ENCODE results near the gene NELFB.

The NELFB gene

DNA sequence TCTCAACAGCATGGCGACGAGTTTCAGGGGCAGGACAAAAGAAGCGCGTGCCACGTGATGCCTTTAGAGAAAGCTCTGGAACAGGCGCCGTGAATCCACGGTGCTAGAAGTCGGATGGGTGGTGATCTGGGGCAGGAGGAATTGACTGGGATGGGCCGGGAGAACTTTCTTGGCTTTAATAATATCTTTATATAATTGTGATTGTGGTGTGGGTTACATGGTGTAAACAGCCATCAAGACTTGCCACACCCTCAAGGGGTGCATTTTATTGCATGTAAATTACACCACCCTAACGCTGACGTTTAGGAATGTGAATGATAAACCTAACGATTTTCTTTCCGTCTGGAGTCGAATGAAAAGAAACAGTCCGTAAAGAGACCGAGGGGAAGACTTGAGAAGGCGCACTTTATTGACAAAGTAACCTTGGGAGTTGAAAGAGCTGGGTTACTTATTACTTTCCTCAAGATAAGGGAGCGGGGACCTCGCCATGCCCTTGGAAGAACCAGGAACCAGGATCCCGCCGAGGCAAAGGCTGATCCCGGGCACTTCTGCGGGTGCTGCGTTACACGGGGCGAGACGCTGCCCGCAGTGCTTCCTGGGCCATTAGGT, 38.5 kb downstream of the NELFB start:
- Histone ChIP-seq H3K36me3 (ENCODE audit: control insufficient read depth, insufficient read depth, low read length) (no peaks in the 10 kb centered on the region), H3K4me1 (ENCODE audit: control insufficient read depth, insufficient read depth, low read length, poor library complexity, severe bottlenecking) (peaks cover 3% of the 10 kb centered on the region), H3K27me3 (replicated peaks; ENCODE audit: control insufficient read depth, insufficient read depth, low read length, poor library complexity, severe bottlenecking) (peaks cover 39% of the 10 kb centered on the region), H3K4me3 (ENCODE audit: insufficient read depth, low read depth, low read length, poor library complexity, severe bottlenecking) (no peak overlapping the region), H3K9me3 (ENCODE audit: control insufficient read depth, low read length) (no peaks in the 10 kb centered on the region), H3K27ac (ENCODE audit: insufficient read depth, low read length, poor library complexity, severe bottlenecking) (no peak overlapping the region)
- no peak for DNase-seq

DNA sequence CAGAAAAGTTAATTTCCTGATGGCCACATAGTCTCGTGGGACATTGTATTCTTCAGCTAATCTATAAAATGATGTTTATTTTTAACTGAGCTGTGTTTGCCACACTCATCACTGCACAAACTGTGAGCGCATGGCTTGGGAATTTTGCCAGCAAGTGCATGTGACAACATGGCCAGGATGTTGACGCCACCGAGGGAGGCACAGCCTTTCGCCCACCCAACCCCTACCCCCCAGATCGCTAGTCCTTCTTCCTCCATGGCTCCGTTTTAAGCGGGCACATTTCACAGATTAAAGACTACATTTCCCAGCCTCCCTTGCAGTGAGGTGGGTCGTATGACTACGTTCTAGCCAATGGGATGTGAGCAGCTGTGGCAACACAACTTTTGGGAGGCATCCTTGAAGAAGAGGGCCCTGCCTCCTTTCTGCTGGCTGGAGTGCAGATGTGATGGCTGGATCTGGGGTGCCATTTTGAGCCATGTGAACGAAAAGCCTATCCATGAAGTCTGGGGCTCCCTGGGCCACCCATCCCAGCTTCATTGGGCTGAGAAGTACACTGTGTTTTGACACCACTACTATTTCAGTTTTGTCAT, 39.1 kb downstream of the NELFB start:
- H3K9me3 ChIP-seq (ENCODE audit: control insufficient read depth, low read length) = no peaks in the 10 kb centered on the region
- peaks cover 3% of the 10 kb centered on the region for H3K4me1 ChIP-seq (ENCODE audit: control insufficient read depth, insufficient read depth, low read length, poor library complexity, severe bottlenecking)
- H3K36me3 ChIP-seq (ENCODE audit: control insufficient read depth, insufficient read depth, low read length) = no peaks in the 10 kb centered on the region
- no peak for DNase-seq
- no peak overlapping the region for H3K27ac ChIP-seq (ENCODE audit: insufficient read depth, low read length, poor library complexity, severe bottlenecking)
- peaks cover 45% of the 10 kb centered on the region for H3K27me3 ChIP-seq (replicated peaks; ENCODE audit: control insufficient read depth, insufficient read depth, low read length, poor library complexity, severe bottlenecking)
- H3K4me3 ChIP-seq (ENCODE audit: insufficient read depth, low read depth, low read length, poor library complexity, severe bottlenecking) = no peak overlapping the region

DNA sequence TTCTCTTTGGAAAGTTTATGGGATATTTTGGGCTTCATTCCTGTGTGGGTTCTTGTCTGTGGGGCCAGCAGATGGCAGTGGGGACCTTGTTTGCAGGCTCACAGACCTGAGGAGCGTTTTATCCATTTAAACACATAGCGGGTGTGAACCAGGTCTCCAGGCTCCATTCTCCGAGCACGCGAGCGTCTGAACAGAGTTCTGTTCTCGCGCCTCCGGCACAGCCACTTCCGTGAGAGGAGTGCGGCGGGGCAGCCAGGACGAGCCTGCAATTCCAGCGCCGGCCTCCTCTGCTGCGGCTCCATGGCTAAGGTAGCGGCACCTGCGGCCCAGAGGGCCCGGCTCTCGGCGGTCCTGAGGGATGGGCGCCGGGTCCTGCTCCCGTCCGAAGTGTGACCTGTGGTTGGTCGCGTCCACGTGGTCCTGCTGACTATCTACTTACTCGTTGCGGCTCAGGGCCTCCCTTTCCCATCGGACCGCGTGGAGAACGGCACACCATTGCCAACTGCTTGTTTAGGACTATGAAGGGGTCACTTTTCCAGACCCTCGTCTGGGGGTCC, 39.6 kb downstream of the NELFB start:
- no peaks in the 10 kb centered on the region for H3K9me3 ChIP-seq (ENCODE audit: control insufficient read depth, low read length)
- peaks cover 4% of the 10 kb centered on the region for H3K4me1 ChIP-seq (ENCODE audit: control insufficient read depth, insufficient read depth, low read length, poor library complexity, severe bottlenecking)
- no peak overlapping the region for H3K4me3 ChIP-seq (ENCODE audit: insufficient read depth, low read depth, low read length, poor library complexity, severe bottlenecking)
- no peak for DNase-seq
- peaks cover 51% of the 10 kb centered on the region for H3K27me3 ChIP-seq (replicated peaks; ENCODE audit: control insufficient read depth, insufficient read depth, low read length, poor library complexity, severe bottlenecking)
- no peaks in the 10 kb centered on the region for H3K36me3 ChIP-seq (ENCODE audit: control insufficient read depth, insufficient read depth, low read length)
- H3K27ac ChIP-seq (ENCODE audit: insufficient read depth, low read length, poor library complexity, severe bottlenecking) = no peak overlapping the region

DNA sequence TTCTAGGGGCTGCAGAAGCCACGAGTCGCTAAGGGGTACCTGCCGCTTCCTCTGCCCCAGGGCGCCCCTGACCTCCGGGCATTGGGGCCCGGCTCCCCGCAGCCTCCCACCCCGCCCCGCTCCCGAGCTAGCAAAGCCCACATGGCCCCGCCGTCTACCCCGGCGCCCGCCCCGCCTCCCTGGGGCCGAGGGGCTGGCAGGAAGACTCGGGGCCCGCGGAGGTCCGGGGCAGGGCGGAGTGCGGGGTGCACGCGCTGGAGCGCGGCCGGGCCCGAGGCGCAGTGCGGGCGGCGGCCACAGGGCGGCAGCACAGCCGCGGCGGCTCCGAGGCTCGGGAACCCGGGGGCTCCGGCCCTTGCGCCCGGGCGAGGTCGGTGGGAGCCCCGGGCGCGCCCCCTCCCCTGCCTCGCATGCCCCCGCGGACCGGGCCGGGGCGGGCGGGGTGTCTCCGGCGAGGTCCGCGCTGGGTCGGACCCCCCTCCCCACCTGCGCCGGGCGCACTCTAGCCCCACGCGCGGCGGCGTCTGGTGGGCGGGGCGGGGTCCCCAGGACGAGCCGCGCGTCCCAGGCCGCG, 40.2 kb downstream of the NELFB start:
- Histone ChIP-seq H3K9me3 (ENCODE audit: control insufficient read depth, low read length) (no peaks in the 10 kb centered on the region), H3K27me3 (replicated peaks; ENCODE audit: control insufficient read depth, insufficient read depth, low read length, poor library complexity, severe bottlenecking) (peaks cover 54% of the 10 kb centered on the region), H3K4me1 (ENCODE audit: control insufficient read depth, insufficient read depth, low read length, poor library complexity, severe bottlenecking) (peaks cover 8% of the 10 kb centered on the region), H3K36me3 (ENCODE audit: control insufficient read depth, insufficient read depth, low read length) (no peaks in the 10 kb centered on the region), H3K27ac (ENCODE audit: insufficient read depth, low read length, poor library complexity, severe bottlenecking) (no peak overlapping the region), H3K4me3 (ENCODE audit: insufficient read depth, low read depth, low read length, poor library complexity, severe bottlenecking) (no peak overlapping the region)
- no peak for DNase-seq

DNA sequence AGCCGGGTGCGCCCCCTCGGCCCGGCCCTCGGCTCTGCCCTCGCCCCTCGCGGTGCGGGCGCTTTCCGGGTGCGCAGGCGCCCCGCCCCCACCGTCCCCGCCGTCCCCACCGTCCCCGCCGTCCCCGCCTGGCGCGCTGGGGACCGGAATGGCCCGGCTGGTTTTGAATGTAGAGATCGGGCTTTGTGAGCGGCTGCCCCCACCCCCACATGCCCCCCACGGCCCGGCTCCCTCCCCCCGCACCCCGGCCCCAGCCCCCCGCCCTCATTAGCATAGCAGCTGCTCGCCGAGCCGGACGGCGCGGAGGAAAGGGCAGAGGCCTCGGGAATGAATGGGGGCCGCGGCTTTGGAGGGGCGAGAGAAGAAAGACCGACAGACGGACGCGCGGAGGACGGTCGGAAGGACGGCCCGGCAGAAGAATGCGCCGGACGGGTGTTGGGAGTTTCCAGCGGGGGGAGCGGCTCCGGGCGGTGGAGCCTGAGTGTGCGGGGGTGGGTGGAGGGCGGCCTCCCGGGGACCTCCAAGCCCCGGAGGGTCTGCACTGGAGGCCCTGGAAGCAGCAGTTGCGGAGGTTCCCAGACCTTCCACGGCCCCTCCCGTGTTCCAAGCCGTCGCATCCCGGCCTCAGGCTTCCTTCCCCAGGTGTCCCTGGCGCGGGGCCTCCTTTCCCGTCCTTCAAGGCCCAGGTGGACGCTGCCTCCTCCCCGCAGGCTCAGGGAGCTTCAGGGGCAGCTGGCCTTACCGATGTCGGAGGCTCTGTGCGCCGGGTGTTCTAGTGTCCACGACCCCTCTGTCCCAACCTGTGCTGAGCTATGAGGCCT, 40.9 kb downstream of the NELFB start:
- H3K4me3 ChIP-seq (ENCODE audit: insufficient read depth, low read depth, low read length, poor library complexity, severe bottlenecking) = no peak overlapping the region

DNA sequence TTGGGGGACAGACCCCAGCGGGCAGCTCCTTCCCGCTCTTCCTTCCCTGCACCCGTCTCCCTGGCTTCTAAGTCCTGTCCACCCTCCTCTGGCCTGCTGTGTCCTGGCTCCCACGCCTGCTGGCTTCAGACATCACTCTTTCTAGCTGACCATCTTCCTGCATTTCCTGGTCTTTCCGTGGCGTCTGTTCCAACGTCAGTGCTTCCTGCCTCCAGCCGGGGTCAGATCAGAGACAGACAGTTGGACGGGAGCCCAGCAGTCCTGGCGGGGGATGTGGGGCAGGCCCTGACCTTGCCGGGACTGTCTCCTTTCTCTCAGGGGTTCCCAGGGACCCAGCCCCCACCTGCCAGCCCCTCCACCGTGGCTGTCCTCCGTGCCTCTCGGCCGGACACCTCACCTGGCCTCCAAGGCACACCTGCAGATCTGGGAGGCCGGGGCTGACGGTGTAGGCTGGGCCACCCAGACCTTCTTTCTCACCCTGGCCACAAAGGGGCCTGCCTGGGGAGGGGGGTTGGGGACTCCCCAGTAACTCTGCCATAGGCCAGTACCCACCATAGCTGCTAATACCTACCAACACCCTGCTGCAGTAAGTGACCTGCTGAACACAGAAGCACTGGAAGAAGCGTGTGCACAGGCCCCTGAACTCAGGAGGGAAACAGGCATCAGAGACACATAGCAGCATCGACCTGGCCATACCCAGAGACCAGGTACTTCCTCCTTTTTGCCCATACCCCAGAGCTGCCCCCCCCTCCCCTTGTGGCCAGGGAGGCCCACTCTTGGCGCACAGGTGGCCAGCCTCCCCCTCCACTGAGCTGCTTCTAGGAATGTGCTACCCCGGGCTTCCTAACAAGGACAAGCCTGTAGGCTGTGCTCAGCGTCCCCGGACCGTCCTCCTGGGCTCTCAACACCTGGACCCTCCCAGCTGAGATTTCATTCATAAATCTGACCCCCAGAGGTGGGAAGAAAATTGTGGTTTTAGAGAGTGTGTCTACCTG, 41.8 kb downstream of the NELFB start:
- Histone ChIP-seq H3K27ac (ENCODE audit: insufficient read depth, low read length, poor library complexity, severe bottlenecking) (no peak overlapping the region), H3K4me3 (ENCODE audit: insufficient read depth, low read depth, low read length, poor library complexity, severe bottlenecking) (no peak overlapping the region), H3K36me3 (ENCODE audit: control insufficient read depth, insufficient read depth, low read length) (no peaks in the 10 kb centered on the region), H3K27me3 (replicated peaks; ENCODE audit: control insufficient read depth, insufficient read depth, low read length, poor library complexity, severe bottlenecking) (peaks cover 54% of the 10 kb centered on the region), H3K9me3 (ENCODE audit: control insufficient read depth, low read length) (no peaks in the 10 kb centered on the region), H3K4me1 (ENCODE audit: control insufficient read depth, insufficient read depth, low read length, poor library complexity, severe bottlenecking) (peaks cover 20% of the 10 kb centered on the region)
- no peak for DNase-seq

More for the DNA sequence above, 40.9 kb downstream of the NELFB start:
- H3K36me3 ChIP-seq (ENCODE audit: control insufficient read depth, insufficient read depth, low read length) = no peaks in the 10 kb centered on the region
- H3K27ac ChIP-seq (ENCODE audit: insufficient read depth, low read length, poor library complexity, severe bottlenecking) = no peak overlapping the region
- no peak for DNase-seq
- H3K9me3 ChIP-seq (ENCODE audit: control insufficient read depth, low read length) = no peaks in the 10 kb centered on the region
- peaks cover 15% of the 10 kb centered on the region for H3K4me1 ChIP-seq (ENCODE audit: control insufficient read depth, insufficient read depth, low read length, poor library complexity, severe bottlenecking)
- peaks cover 54% of the 10 kb centered on the region for H3K27me3 ChIP-seq (replicated peaks; ENCODE audit: control insufficient read depth, insufficient read depth, low read length, poor library complexity, severe bottlenecking)

DNA sequence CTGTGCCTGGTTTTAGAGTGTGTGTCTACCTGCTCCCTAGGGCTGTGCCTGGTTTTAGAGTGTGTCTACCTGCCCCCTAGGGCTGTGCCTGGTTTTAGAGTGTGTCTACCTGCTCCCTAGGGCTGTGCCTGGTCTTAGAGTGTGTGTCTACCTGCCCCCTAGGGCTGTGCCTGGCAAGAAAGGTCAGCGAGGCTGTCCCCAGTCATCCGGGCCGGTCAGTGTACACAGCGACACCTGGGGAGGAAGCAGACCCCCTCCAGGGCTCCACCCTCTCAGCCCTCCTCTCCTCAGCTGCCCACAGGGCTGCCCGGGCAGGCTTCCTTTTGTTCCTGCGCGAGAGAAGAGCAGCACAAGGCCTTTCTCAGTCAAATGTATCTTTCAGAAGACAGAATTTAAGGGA, 42.8 kb downstream of the NELFB start:
- Histone ChIP-seq H3K9me3 (ENCODE audit: control insufficient read depth, low read length) (no peaks in the 10 kb centered on the region), H3K36me3 (ENCODE audit: control insufficient read depth, insufficient read depth, low read length) (no peaks in the 10 kb centered on the region), H3K4me3 (ENCODE audit: insufficient read depth, low read depth, low read length, poor library complexity, severe bottlenecking) (no peak overlapping the region), H3K27me3 (replicated peaks; ENCODE audit: control insufficient read depth, insufficient read depth, low read length, poor library complexity, severe bottlenecking) (peaks cover 53% of the 10 kb centered on the region), H3K4me1 (ENCODE audit: control insufficient read depth, insufficient read depth, low read length, poor library complexity, severe bottlenecking) (peaks cover 25% of the 10 kb centered on the region), H3K27ac (ENCODE audit: insufficient read depth, low read length, poor library complexity, severe bottlenecking) (no peak overlapping the region)
- DNase-seq = no peak

DNA sequence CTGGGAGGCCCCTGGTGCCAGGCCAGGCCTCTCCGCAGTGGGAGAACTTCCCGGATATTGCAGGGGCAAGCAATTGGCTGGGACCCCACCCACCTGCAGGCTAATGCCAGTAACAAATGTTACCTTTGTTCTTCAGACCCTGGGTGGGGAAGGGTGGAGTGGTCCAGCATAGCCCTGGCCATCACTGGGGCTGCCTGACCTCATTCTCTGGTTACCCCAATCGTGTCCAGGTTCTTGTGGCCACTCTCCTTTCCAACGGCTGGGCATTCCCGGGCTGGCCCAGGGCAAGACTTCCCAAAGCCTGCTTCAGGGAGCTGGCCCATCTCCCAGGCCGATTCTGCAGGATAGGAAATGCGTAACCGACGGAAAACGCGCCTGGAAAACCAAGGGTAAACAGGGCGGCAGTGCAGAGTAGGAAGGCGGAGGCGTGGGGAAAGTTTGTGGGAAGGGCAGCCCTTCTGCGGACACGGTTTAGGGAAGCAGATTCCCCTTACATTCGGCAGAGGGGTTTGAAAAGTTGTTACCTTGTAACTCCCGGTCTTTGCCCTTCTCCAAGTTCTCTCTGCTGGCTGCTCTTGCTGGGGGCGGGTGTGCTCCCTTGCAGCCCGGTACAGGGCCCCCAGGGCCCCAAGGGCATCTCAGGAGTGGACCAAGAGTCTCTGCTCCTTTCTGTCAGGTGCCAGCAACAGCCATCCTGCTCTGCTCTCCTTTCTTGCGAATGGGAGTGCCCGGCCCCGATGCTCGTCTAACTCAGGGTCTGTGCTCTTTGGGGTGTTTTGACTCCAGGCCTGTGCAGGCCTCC, 43.5 kb downstream of the NELFB start:
- H3K9me3 ChIP-seq (ENCODE audit: control insufficient read depth, low read length) = no peaks in the 10 kb centered on the region
- peaks cover 25% of the 10 kb centered on the region for H3K4me1 ChIP-seq (ENCODE audit: control insufficient read depth, insufficient read depth, low read length, poor library complexity, severe bottlenecking)
- no peak overlapping the region for H3K27ac ChIP-seq (ENCODE audit: insufficient read depth, low read length, poor library complexity, severe bottlenecking)

DNA sequence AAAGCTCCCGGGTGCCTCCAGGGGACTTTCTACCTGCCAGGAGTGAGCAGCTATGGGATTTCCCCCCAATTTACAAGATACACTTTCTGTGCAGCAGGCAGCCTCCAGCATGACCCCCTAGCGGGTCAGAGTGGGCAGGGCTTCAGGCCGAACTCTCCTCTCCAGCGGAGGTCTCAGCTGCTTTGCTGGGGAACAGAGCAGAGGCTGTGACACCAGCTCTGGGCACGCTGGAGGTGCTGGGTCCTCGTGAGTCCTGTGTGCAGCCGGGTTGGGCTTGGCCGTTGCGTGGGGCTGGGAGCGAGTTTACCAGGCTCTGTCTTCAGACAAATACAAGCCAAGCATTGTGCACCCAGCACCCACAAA, 44.1 kb downstream of the NELFB start:
- no peaks in the 10 kb centered on the region for H3K36me3 ChIP-seq (ENCODE audit: control insufficient read depth, insufficient read depth, low read length)
- no peak overlapping the region for H3K27ac ChIP-seq (ENCODE audit: insufficient read depth, low read length, poor library complexity, severe bottlenecking)
- DNase-seq = no peak
- H3K27me3 ChIP-seq (replicated peaks; ENCODE audit: control insufficient read depth, insufficient read depth, low read length, poor library complexity, severe bottlenecking) = peaks cover 44% of the 10 kb centered on the region
- no peaks in the 10 kb centered on the region for H3K9me3 ChIP-seq (ENCODE audit: control insufficient read depth, low read length)
- H3K4me3 ChIP-seq (ENCODE audit: insufficient read depth, low read depth, low read length, poor library complexity, severe bottlenecking) = no peak overlapping the region
- H3K4me1 ChIP-seq (ENCODE audit: control insufficient read depth, insufficient read depth, low read length, poor library complexity, severe bottlenecking) = peaks cover 25% of the 10 kb centered on the region

More for the DNA sequence above, 43.5 kb downstream of the NELFB start:
- H3K4me3 ChIP-seq (ENCODE audit: insufficient read depth, low read depth, low read length, poor library complexity, severe bottlenecking) = no peak overlapping the region
- H3K36me3 ChIP-seq (ENCODE audit: control insufficient read depth, insufficient read depth, low read length) = no peaks in the 10 kb centered on the region
- DNase-seq = no peak
- peaks cover 48% of the 10 kb centered on the region for H3K27me3 ChIP-seq (replicated peaks; ENCODE audit: control insufficient read depth, insufficient read depth, low read length, poor library complexity, severe bottlenecking)

Data from effector memory CD4-positive, alpha-beta T cell (primary cell).